ENCODE results near the gene NCMAP.

- TF ChIP-seq EZH2 (optimal IDR thresholded peaks at IDR 0.05; ENCODE audit: low read depth, low read length) = no peak
- TF ChIP-seq EZH2phosphoT487 (IDR thresholded peaks at IDR 0.05; ENCODE audit: low read length) = no peak
Observed at GRCh38 chr1:24605534-24606295, 49.8 kb downstream of the NCMAP start.

Data from MM.1S (cell line).